Lower leg skin (tissue), 3 donors: ENCODE results near the gene ADAMTSL2.

Experiments used
- POLR2A ChIP-seq, 2 donors: fragments of 450-650 bp; IDR thresholded peaks; one replicate each; pipeline ENCODE4 v1.6.1; 2016 to 2017; ENCODE audit warnings: antibody characterized with exemption in 2 of 2, mild to moderate bottlenecking in 1 of 2, moderate library complexity in 1 of 2
- TF ChIP-seq, protein P1 (sequence below), 3 donors: fragments of 450-650 bp; IDR thresholded peaks; one replicate each; pipeline ENCODE4 v1.5.1; 2016; ENCODE audit warnings: antibody characterized with exemption in 3 of 3, mild to moderate bottlenecking in 3 of 3, moderate library complexity in 2 of 3

DNA sequence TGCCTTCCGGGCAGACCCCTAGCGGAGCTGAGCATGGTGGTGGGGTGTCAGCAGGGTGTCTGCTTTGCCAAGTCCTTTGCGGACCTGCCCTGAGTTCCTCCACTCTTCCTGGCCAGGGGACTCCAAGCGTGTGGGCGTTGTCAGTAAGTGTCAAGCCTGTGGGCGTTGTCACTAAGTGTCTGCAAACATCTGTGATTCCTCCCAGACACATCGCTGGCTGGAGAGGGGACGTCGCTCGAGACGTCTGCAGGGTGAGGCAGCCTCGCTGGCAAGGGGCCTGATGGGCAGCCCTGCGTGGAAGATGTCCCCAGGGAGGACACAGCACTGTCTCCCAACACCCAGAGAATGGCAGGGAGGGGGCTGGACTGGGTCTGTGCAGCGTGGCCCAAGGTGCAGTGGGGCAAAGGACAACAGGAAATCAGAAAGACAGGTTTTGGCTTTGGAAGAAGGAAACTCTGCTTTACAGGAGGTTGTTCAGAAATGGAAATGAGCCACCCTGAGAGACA, 28.8 kb downstream of the ADAMTSL2 start:
- TF ChIP-seq, protein P1, sequence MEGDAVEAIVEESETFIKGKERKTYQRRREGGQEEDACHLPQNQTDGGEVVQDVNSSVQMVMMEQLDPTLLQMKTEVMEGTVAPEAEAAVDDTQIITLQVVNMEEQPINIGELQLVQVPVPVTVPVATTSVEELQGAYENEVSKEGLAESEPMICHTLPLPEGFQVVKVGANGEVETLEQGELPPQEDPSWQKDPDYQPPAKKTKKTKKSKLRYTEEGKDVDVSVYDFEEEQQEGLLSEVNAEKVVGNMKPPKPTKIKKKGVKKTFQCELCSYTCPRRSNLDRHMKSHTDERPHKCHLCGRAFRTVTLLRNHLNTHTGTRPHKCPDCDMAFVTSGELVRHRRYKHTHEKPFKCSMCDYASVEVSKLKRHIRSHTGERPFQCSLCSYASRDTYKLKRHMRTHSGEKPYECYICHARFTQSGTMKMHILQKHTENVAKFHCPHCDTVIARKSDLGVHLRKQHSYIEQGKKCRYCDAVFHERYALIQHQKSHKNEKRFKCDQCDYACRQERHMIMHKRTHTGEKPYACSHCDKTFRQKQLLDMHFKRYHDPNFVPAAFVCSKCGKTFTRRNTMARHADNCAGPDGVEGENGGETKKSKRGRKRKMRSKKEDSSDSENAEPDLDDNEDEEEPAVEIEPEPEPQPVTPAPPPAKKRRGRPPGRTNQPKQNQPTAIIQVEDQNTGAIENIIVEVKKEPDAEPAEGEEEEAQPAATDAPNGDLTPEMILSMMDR (IDR thresholded peaks at IDR 0.05) = no peak
- TF ChIP-seq POLR2A (IDR thresholded peaks at IDR 0.05) = no peak
